Ureter (tissue), 1 donor: ENCODE measurements around the gene NHLRC2. TPM values are rescaled to one million over a fixed set of nuclear protein-coding genes. Genes with fewer than 3 reads are reported as not detected.

ENCODE experiments used
- total RNA-seq: library from RNA; stranded (reverse); gene quantifications from one replicate; pipeline ENCODE4 v1.2.4, GENCODE V29; 2023
- donor health status: DM: yes; HTN: yes; CAD: no.

Gene NHLRC2
- total RNA-seq, 1 donor from 2014 or later: 47.8 TPM

Other genes with a start within 250 kb of the NHLRC2 start
- gene NRAP, start 190.6 kb upstream of the NHLRC2 start, total RNA-seq: 0.18 TPM
- gene CASP7, start 174.7 kb upstream of the NHLRC2 start, total RNA-seq: 23.5 TPM
- gene PLEKHS1, start 103.0 kb upstream of the NHLRC2 start, total RNA-seq: 25.7 TPM
- 8.3 TPM for gene DCLRE1A, start 579 bp upstream of the NHLRC2 start, total RNA-seq
- gene ADRB1, start 189.2 kb downstream of the NHLRC2 start, total RNA-seq: 1.4 TPM